H7 (cell line): ENCODE results near the gene F8A1. TPM values are rescaled to one million over a fixed set of nuclear protein-coding genes. Genes with fewer than 3 reads are reported as not detected.
A peak's percentile ranks its signal among the peaks of the same experiment; 100 is the strongest.
"Not testable (repeated sequence)": the region's sequence is repeated elsewhere in the genome, so short reads cannot be mapped to it uniquely, and the experiment has no call there.

Experiments
- DNase-seq: peaks from one replicate; pipeline ENCODE4 v3.0.0; 2012
- H3K27me3 ChIP-seq: 2 replicates; pipeline ENCODE4 v1.6.0; 2011; ENCODE audit warnings: mild to moderate bottlenecking, low read length; ENCODE audit not compliant: control insufficient read depth, insufficient read depth
- H3K36me3 ChIP-seq: replicated peaks from 2 replicates; pipeline ENCODE4 v1.5.1; 2011; ENCODE audit warnings: low read length; ENCODE audit not compliant: control insufficient read depth, insufficient read depth
- H3K4me3 ChIP-seq: 2 replicates; pipeline ENCODE4 v1.5.1; 2011; ENCODE audit warnings: low read depth, mild to moderate bottlenecking, control low read depth, low read length, moderate library complexity; ENCODE audit not compliant: insufficient read depth
- total RNA-seq: library from RNA; depleted of rRNA; stranded (reverse); fragments of >200 nt; shearing (Covaris generic); gene quantifications from 2 replicates; pipeline ENCODE4 v1.2.3, GENCODE V29; 2014; rRNA removed

The F8A1 gene
- 8.2 and 8.4 TPM in 2 replicates for total RNA-seq

- DNase-seq: not testable (repeated sequence)
Observed at GRCh38 chrX:154886069-154886788, at the start of gene F8A1. Gene F8A1 (plus strand): TSS chrX:154886355. CDS start chrX:154886375, 20 bp downstream.

GRCh38 chrX:154840856-154841255, 45.3 kb upstream of the F8A1 start:
- Histone ChIP-seq H3K4me3 (no peak overlapping the region), H3K27me3 (no peaks in the 10 kb centered on the region; the same call in 1 of the 2 replicates), H3K36me3 (no peaks in the 10 kb centered on the region)
- DNase-seq: peak; percentile 48

More at GRCh38 chrX:154886069-154886788, at the start of gene F8A1:
- H3K36me3 ChIP-seq, H3K4me3 ChIP-seq, H3K27me3 ChIP-seq: not testable (repeated sequence)

- Histone ChIP-seq H3K4me3 (no peak overlapping the region), H3K27me3 (no peaks in the 10 kb centered on the region), H3K36me3 (no peaks in the 10 kb centered on the region)
- no peak for DNase-seq
Observed at GRCh38 chrX:154850957-154851611, 35.1 kb upstream of the F8A1 start.

- no peak overlapping the region for H3K4me3 ChIP-seq
- DNase-seq: no peak
- H3K27me3 ChIP-seq: no peaks in the 10 kb centered on the region
- H3K36me3 ChIP-seq: no peaks in the 10 kb centered on the region
Observed at GRCh38 chrX:154855256-154855655, 30.9 kb upstream of the F8A1 start.

GRCh38 chrX:154868522-154868921, 17.6 kb upstream of the F8A1 start:
- H3K27me3 ChIP-seq, H3K4me3 ChIP-seq, DNase-seq, H3K36me3 ChIP-seq: not testable (repeated sequence)

GRCh38 chrX:154873329-154873728, 12.8 kb upstream of the F8A1 start:
- Histone ChIP-seq H3K36me3 (no peaks in the 10 kb centered on the region), H3K4me3 (no peak overlapping the region), H3K27me3 (no peaks in the 10 kb centered on the region)
- DNase-seq: no peak

GRCh38 chrX:154884069-154884468, 2.1 kb upstream of the F8A1 start:
- H3K4me3 ChIP-seq, H3K27me3 ChIP-seq, H3K36me3 ChIP-seq, DNase-seq: not testable (repeated sequence)

- not testable (repeated sequence) for H3K27me3 ChIP-seq, DNase-seq, H3K36me3 ChIP-seq, H3K4me3 ChIP-seq
Observed at GRCh38 chrX:154885057-154885456, 1.1 kb upstream of the F8A1 start.

GRCh38 chrX:154885549-154885948, 606 bp upstream of the F8A1 start:
- not testable (repeated sequence) for H3K27me3 ChIP-seq, H3K4me3 ChIP-seq, H3K36me3 ChIP-seq, DNase-seq

- H3K27me3 ChIP-seq, H3K36me3 ChIP-seq, H3K4me3 ChIP-seq, DNase-seq: not testable (repeated sequence)
Observed at GRCh38 chrX:154886789-154887221, 650 bp downstream of the F8A1 start.

- no peaks in the 10 kb centered on the region for H3K27me3 ChIP-seq
- no peak for DNase-seq
- no peak overlapping the region for H3K4me3 ChIP-seq
- H3K36me3 ChIP-seq: no peaks in the 10 kb centered on the region
Observed at GRCh38 chrX:154890990-154891639, 5.0 kb downstream of the F8A1 start.

GRCh38 chrX:154892296-154892695, 6.1 kb downstream of the F8A1 start:
- no peaks in the 10 kb centered on the region for H3K27me3 ChIP-seq
- H3K4me3 ChIP-seq: no peak overlapping the region
- no peak for DNase-seq
- no peaks in the 10 kb centered on the region for H3K36me3 ChIP-seq

GRCh38 chrX:154900323-154900722, 14.2 kb downstream of the F8A1 start:
- DNase-seq: no peak
- Histone ChIP-seq H3K27me3 (no peaks in the 10 kb centered on the region), H3K4me3 (no peak overlapping the region), H3K36me3 (no peaks in the 10 kb centered on the region)

GRCh38 chrX:154902408-154902807, 16.3 kb downstream of the F8A1 start:
- Histone ChIP-seq H3K27me3 (no peaks in the 10 kb centered on the region), H3K4me3 (no peak overlapping the region), H3K36me3 (no peaks in the 10 kb centered on the region)
- no peak for DNase-seq

GRCh38 chrX:154908821-154909220, 22.7 kb downstream of the F8A1 start:
- H3K36me3 ChIP-seq: no peaks in the 10 kb centered on the region
- H3K4me3 ChIP-seq: no peak overlapping the region
- no peaks in the 10 kb centered on the region for H3K27me3 ChIP-seq
- no peak for DNase-seq
